ENCODE measurements around the gene ARFGEF3. TPM values are rescaled to one million over a fixed set of nuclear protein-coding genes. Genes with fewer than 3 reads are reported as not detected.
A peak's percentile ranks its signal among the peaks of the same experiment; 100 is the strongest.

Gene ARFGEF3
- total RNA-seq, 1 experiment from 2014 or later, result 7.8 TPM

- TF ChIP-seq EZH2phosphoT487 (IDR thresholded peaks at IDR 0.05; ENCODE audit: borderline replicate concordance, low read length) (no peak), EZH2 (IDR thresholded peaks at IDR 0.05; ENCODE audit: low read length, unreplicated experiment) (no peak), CTCF (conservative IDR thresholded peaks at IDR 0.05; ENCODE audit: low read depth, low read length) (no peak)
- Histone ChIP-seq H3K9ac (ENCODE audit: low read length) (peak overlapping the region; percentile 65), H3K9me2 (replicated peaks; ENCODE audit: low read length) (no peaks in the 10 kb centered on the region), H4K20me1 (ENCODE audit: low read length) (no peaks in the 10 kb centered on the region), H3K9me3 (ENCODE audit: low read length) (no peaks in the 10 kb centered on the region), H3F3A (ENCODE audit: low read length, unreplicated experiment) (no peaks in the 10 kb centered on the region), H3K4me1 (ENCODE audit: insufficient read depth, low read length) (peaks cover 18% of the 10 kb centered on the region), H2AFZ (ENCODE audit: low read length) (peak overlapping the region; percentile 92), H3K79me2 (ENCODE audit: low read length) (peaks cover 32% of the 10 kb centered on the region), H3K36me3 (ENCODE audit: low read depth, low read length) (no peaks in the 10 kb centered on the region), H3K4me3 (ENCODE audit: low read length) (peak overlapping the region; percentile 97), H3K27ac (ENCODE audit: low read length) (0 out of 2 replicates have a peak overlapping the region, but pooled peaks have one; percentile 11), H3K27me3 (ENCODE audit: low read length) (peaks cover 12% of the 10 kb centered on the region; the same call in 1 of the 2 replicates), H3K4me2 (ENCODE audit: low read length) (peak overlapping the region; percentile 93)
- ATAC-seq (peak; percentile 42), DNase-seq (peak; percentile 19)
- BruUV-seq (replicated peaks), result TSS peak; percentile 63
- CTCF ChIA-PET, result interaction anchor here (0.6 kb wide), 1 partner anchor 116 kb away, joined by 3 read pairs; no protein-coding TSS in a partner anchor
- intact Hi-C loops (cut with micrococcal nuclease), result loop anchor here (1.0 to 5.0 kb wide), 2 partner anchors 69 to 240 kb away; partner anchors contain the start of gene HEBP2
- POLR2A ChIA-PET (ENCODE audit: unreplicated experiment), result interaction anchor here (0.7 kb wide), 1 partner anchor 141 kb away, joined by 6 read pairs; no protein-coding TSS in a partner anchor
These were observed 594 bp downstream of the ARFGEF3 start for GRCh38 chr6:138162111-138162954.

- TF ChIP-seq CTCF (conservative IDR thresholded peaks at IDR 0.05; ENCODE audit: low read depth, low read length) (no peak), EZH2 (IDR thresholded peaks at IDR 0.05; ENCODE audit: low read length, unreplicated experiment) (no peak), EZH2phosphoT487 (IDR thresholded peaks at IDR 0.05; ENCODE audit: borderline replicate concordance, low read length) (no peak)
- Histone ChIP-seq H3K4me2 (ENCODE audit: low read length) (peak overlapping the region; percentile 93), H4K20me1 (ENCODE audit: low read length) (no peaks in the 10 kb centered on the region), H3K9ac (ENCODE audit: low read length) (no peak overlapping the region), H3F3A (ENCODE audit: low read length, unreplicated experiment) (no peaks in the 10 kb centered on the region), H3K4me3 (ENCODE audit: low read length) (peak overlapping the region; percentile 97), H2AFZ (ENCODE audit: low read length) (peak overlapping the region; percentile 92; the same call in 1 of the 2 replicates), H3K36me3 (ENCODE audit: low read depth, low read length) (no peaks in the 10 kb centered on the region), H3K9me3 (ENCODE audit: low read length) (no peaks in the 10 kb centered on the region), H3K4me1 (ENCODE audit: insufficient read depth, low read length) (peaks cover 18% of the 10 kb centered on the region), H3K27ac (ENCODE audit: low read length) (no peak overlapping the region), H3K79me2 (ENCODE audit: low read length) (peaks cover 32% of the 10 kb centered on the region), H3K9me2 (replicated peaks; ENCODE audit: low read length) (no peaks in the 10 kb centered on the region), H3K27me3 (ENCODE audit: low read length) (peaks cover 11% of the 10 kb centered on the region; the same call in 1 of the 2 replicates)
- ATAC-seq (no peak), DNase-seq (no peak)
- TSS peak; percentile 42 for BruUV-seq (replicated peaks)
- CTCF ChIA-PET, result interaction anchor here (0.6 kb wide), 3 partner anchors 42 to 157 kb away, joined by 3 read pairs; no protein-coding TSS in a partner anchor
- POLR2A ChIA-PET (ENCODE audit: unreplicated experiment), result no interaction called here
- intact Hi-C loops (cut with micrococcal nuclease), result loop anchor here (1.0 to 5.0 kb wide), 2 partner anchors 68 to 239 kb away; partner anchors contain the start of gene HEBP2
These were observed 1.3 kb downstream of the ARFGEF3 start for GRCh38 chr6:138162955-138163575.
